Activated CD4-positive, alpha-beta T cell treated with anti-CD3 and anti-CD28 coated beads for 1 hour (primary cell): ENCODE measurements around the gene PRPF18.

Experiments
- DNase-seq: peaks from one replicate; pipeline ENCODE4 v3.0.0-alpha.2; 2020

Gene PRPF18

GRCh38 chr10:13671904-13672303 is 85.1 kb downstream of the PRPF18 start:
- no peak for DNase-seq

DNA sequence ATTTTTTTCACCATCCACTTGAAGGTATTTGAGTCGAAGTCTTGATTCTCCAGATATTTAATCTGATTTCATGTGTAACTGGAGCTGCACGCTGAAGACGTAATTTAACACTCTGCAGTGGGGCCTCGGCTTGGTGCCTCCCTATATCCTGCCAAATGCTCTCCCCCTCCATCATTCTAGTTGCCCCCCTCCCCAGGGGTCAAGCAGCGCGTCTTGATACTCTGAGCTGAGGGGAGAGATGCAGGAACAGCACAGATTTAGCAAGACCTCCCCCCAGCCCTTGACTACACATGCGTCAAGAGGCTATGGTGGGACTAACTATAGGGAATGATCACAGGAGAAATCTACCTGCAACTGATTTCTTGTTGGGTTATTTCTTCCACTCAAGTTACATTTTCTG is 85.8 kb downstream of the PRPF18 start:
- no peak for DNase-seq

GRCh38 chr10:13673156-13673555 is 86.4 kb downstream of the PRPF18 start:
- DNase-seq: no peak

GRCh38 chr10:13674645-13675588 is 88.2 kb downstream of the PRPF18 start:
- DNase-seq: no peak

- no peak for DNase-seq
Measured at GRCh38 chr10:13678101-13678843, 91.5 kb downstream of the PRPF18 start.
